Fibroblast of skin of right biceps (primary cell): Measurements from ENCODE around the gene DRC3.

ENCODE experiments used
- DNase-seq: peaks from one replicate; pipeline ENCODE4 v3.0.0-alpha.2; 2013

The DRC3 gene

GRCh38 chr17:18025945-18026776, 53.5 kb downstream of the DRC3 start:
- DNase-seq: peak; percentile 87

DNA sequence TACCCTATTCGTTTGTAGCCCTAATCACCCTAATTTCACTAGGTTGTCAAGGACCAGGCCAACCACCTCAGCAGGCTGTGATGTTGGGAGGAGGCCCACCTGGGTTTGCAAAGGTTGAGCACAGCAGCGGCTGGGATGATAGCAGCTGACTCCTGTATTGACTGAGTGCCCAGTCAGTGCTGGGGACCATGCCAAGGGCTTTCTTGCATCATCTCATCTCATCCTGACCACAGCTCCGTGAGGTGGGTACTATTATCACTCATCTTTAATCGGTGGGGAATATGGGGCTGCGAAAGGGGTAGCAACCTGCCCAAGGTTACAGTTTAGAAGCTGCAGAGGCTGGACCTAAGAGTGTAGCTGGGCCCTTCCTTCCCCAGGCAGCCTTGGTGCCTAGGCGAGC, 54.6 kb downstream of the DRC3 start:
- DNase-seq: no peak

- no peak for DNase-seq
Measured at GRCh38 chr17:18028114-18028951, 55.7 kb downstream of the DRC3 start.

DNA sequence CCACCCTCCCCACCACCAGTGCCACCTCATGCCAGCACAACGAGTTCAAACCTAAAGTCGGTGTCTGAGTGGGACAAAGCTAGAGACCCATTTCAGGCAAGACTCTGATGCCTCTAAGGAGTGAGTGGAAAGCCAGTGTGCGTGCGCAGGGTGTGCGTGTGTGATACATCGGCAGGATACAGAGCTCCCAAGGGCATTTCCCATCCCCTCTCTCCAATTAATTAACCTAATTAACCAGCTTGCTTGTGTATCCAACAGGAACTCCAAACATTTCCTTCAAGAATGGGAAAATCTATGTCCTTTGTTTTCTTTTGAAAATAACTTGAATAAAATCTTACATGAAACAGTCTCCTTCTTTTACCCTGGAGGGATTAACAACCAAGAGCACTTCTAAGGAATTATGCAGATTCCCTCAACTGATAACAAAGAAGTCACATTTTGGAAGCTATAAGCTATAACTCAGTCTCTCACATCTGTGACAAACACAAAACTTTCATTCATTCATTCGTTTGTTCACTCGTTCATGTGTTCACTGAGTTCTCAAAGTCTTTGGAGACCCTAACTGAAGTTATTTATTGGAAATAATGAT, 56.4 kb downstream of the DRC3 start:
- DNase-seq: no peak

DNA sequence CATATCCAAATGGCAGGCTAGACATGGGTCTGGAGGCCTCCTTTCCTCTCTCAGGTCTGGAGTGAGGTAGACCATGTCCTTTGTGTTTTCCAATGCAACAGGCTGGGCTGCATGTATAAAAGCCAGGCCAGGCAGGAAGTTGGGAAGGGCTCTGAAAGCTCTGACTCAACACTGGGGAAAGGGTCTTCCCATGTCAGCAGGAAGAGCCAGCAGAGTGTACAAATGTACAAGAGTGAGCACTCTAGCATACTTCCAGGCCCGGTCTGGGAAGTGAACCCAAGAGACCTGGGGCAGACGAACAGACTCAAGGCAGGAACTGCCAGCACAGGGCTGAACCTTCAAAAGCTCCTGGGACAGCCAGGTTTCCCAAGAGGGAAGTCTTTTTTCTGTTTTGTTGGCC, 59.3 kb downstream of the DRC3 start:
- DNase-seq: peak; percentile 54

DNA sequence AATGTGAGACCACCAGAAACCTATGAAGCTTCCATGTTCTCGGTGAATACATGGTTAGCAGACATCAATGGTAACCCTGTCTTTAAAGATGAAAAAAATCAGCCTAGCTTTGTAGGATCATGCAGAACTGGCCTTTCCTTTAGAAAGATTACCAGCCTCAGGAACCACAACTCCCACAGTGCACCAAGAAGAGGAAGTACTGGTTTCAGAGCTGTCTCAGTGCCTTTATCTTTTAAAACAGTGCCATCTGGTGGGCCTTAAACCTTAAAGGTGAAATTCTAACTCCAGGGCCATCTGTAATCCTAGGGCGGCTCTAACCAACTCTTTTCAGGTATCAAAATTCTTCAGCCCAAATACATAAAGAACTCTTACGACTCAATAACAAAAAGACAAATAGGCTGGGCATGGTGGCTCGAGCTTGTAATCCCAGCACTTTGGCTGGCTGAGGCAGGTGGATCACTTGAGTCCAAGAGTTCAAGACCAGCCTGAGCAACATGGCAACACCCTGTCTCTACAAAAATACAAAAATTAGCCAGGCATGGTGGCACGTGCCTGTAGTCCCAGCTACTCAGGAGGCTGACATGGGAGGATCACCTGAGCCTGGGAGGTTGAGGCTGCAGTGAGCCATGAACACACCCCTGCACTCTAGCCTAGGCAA, 60.9 kb downstream of the DRC3 start:
- peak; percentile 83 for DNase-seq

DNA sequence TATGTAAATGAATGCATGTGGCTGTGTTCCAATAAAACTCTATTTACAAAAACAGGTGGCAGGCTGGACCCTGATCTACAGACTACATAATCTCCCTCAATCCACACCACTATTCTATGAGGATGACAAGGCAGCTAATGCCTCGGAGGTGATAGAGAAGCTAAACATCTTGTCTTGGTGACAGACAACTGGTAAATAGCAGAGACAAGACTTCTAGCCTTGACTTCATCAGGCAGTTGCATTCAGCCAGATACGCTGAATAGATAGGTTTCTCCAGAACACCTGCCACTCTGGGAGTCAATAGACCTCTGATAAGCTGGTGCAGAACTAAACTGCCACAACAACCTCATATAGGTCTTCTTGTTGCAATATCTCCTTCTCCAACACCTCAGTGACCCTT, 63.0 kb downstream of the DRC3 start:
- no peak for DNase-seq

DNA sequence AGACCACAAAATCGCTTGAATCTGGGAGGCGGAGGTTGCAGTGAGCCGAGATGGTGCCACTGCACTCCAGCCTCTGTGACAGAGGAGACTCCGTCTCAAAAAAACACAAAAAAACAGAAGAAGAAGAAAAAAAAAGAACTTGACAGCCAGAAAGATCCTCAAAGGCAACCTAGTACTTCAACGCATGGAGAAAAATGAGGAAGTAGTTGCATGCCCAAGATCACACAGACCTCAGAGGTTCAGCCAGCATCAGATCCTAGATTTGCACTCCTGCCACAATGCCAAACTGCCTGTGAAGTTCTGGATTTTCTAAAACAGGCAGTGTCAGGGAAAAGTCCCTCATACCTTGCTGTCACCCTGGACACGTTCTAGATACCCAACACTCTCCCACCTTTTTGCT, 64.8 kb downstream of the DRC3 start:
- DNase-seq: no peak

DNA sequence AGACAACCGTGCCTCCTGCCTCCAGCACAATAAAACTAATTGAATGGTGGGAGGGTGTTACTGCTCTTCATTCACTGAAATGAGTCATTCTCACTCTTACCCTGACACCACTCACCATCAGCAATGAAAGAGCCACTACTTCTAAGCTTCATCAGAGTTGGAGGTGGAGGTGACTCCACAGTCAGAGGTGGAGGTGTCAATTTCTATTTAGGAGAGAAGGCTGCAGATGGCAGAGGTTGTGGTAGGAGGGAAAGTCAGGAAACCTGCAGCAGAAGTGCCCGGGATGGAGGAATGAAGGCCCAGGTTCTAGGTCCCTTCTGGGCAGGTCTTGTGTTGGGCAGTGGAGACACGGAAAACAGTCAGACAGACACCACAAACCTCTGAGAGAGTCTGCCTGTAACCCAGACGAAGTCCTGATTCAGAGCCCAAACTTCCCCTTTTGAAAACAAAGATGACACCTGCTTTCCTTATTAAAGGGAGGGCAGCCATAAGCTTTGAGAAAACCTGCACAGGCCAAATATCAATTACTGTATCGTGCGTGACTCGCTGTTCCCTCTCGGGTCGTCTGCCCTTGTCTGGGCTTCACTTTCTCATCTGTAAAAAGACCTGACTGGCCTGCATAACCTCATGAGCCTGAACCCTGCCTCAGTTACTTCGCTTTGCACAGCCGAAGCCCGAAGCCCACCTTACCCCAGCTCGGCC, 65.6 kb downstream of the DRC3 start:
- no peak for DNase-seq

- DNase-seq: peak; percentile 99
Measured at GRCh38 chr17:18038861-18039534, 66.3 kb downstream of the DRC3 start, which contains the start of the genes ATPAF2 and GID4. ATPAF2 (minus strand) TSS chr17:18039168; CDS start chr17:18039013, 155 bp downstream. GID4 (plus strand) TSS chr17:18039408; CDS start chr17:18039465, 57 bp downstream.

GRCh38 chr17:18039535-18040260, 67.0 kb downstream of the DRC3 start:
- no peak for DNase-seq

DNA sequence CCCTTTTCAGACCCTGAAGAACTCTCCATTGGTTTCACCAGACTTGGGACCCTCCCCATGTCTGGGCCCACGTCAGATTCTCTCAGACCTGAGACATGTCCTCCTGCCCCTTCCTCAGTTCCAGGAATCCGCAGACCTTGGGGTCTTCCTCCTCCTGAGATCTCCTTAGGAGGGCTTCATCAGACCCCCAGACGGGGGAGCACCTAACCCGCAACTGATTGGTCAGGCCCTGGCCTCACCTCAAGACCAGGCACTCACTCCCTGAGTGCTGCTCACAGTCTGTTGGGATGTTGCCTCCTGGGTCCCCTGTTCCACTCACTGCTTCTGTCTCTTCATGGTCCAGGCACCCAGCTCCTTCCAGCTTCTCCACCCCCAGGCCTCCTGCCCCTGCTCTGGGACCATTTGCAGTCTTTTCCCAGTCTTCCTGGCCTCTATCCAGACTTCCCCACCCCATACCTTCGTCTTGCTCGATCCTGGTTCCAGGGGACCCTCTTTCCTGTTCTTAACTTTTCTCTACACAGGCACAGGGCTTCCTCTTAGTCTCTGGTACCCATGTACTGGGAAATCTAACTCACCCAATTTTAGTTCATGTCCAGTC, 67.7 kb downstream of the DRC3 start:
- DNase-seq: no peak

DNA sequence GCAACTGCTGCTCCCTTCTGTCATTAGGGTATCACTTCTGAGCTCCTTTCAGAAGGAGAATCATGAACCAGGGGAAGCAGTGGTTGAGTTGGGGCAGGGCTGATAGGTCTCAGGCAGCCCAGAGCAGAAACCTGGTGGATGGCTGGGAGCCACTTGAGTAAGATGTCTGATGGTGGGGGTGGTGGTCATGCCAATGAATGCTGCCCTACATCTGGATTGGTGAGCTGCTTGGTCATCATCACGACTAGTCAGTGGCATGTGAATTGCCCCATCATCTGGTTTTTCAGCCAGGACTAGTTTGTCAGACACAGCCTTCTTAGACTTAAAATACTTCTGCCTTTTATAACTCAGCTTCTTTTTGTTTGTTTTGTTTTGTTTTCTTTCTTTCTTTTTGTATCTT, 69.1 kb downstream of the DRC3 start:
- peak; percentile 27 for DNase-seq

- no peak for DNase-seq
Measured at GRCh38 chr17:18042983-18043382, 70.3 kb downstream of the DRC3 start.

DNA sequence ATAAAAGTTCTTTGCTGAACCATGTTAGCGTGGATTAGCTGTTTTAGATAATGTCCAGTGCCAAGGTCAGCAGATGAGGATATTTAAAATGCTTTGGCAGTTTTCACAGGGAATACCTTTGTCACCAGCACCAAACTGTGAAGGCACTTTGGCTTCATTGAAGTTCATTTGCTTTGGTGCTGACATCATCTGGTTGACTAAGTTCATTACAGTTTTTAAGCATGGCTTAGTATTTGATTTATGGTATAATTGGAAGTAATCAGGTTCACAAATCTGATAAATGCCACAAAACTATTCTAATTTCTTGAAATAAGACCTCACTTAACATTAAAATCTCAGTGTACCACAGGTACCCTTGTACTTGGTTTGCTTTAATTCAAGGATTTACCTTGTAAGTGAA, 70.8 kb downstream of the DRC3 start:
- DNase-seq: peak; percentile 22

- no peak for DNase-seq
Measured at GRCh38 chr17:18044609-18045008, 71.9 kb downstream of the DRC3 start.

GRCh38 chr17:18045691-18046350, 73.2 kb downstream of the DRC3 start:
- no peak for DNase-seq

GRCh38 chr17:18055597-18055996, 82.9 kb downstream of the DRC3 start:
- no peak for DNase-seq

DNA sequence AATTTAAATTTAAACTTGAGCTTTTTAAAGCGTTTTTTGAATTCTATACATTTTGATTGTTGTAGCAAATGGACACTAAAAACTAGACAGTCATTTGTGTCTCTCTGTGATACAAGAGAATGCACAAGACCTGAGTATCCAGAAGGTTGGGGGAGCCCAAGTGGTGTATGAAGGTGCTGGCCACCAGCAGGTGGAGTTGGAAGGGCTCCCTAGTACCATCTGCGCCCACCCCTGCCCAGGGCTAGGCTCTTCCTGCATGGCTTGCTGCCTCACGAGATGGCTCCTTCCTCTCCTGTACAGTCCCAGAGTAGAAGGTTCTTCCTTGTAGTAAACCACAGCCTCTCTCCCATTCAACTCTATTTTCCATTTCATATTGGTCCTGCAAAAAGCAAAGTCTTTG, 83.6 kb downstream of the DRC3 start:
- DNase-seq: no peak

- DNase-seq: no peak
Measured at GRCh38 chr17:18059283-18059682, 86.6 kb downstream of the DRC3 start.
